Measurements from ENCODE around the gene SRSF12. TPM values are rescaled to one million over a fixed set of nuclear protein-coding genes. Genes with fewer than 3 reads are reported as not detected.

Gene SRSF12
- total RNA-seq, 1 experiment from 2014 or later = not detected

DNA sequence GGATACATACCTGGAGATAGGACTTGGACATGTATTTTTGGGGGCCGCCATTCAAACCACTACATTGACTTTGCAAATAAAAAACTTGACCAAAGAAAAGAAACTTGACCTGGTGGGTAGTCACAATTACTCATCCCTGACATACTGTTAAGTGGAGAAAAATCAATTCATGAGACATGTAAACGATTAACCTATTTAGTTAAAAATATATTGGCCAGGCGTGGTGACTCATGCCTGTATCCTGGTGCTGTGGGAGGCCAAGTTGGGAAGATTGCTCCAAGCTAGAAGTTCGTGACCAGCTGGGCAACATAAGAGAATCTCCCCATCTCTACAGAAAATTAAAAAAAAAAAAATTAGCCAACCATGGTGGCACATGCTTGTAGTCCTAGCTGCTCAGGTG, 2.5 kb upstream of the SRSF12 start:
- RAD21 ChIA-PET (ENCODE audit: low non-redundant PET in 1 of 2, low total read pairs in 2 of 2, uncharacterized antibody in 2 of 2, unreplicated experiment in 2 of 2) = no interaction called here
- CTCF ChIA-PET = no interaction called here
- H3K9ac ChIP-seq (ENCODE audit: low read length) = no peak overlapping the region
- no peak overlapping the region for H3K27ac ChIP-seq (ENCODE audit: low read depth, low read length)
- no peak overlapping the region for H2AFZ ChIP-seq (ENCODE audit: low read depth, low read length, poor library complexity, severe bottlenecking)
- H4K20me1 ChIP-seq (ENCODE audit: insufficient read depth) = no peaks in the 10 kb centered on the region
- no peak for ATAC-seq
- H3K9me3 ChIP-seq (ENCODE audit: control insufficient read depth in 1 of 2, insufficient read depth in 1 of 2, low read depth in 1 of 2, low read length in 2 of 2) = no peaks in the 10 kb centered on the region
- H3K9me2 ChIP-seq (ENCODE audit: insufficient read depth) = no peaks in the 10 kb centered on the region
- peak overlapping the region; percentile 17; the same call in 1 of the 2 replicates for H3K4me2 ChIP-seq (ENCODE audit: low read length)
- DNase-seq (ENCODE audit: low read depth, low spot score) = no peak
- POLR2A ChIA-PET = no interaction called here
- no TSS peak for BruUV-seq (replicated peaks)
- no peak overlapping the region for H3K4me3 ChIP-seq (replicated peaks in 1 of 2; ENCODE audit: low read depth in 1 of 2, low read length in 2 of 2)
- peaks cover 0 to 13% of the 10 kb centered on the region in 2 experiments; a peak in 2 of 4 replicates for H3K4me1 ChIP-seq (ENCODE audit: control insufficient read depth in 1 of 2, insufficient read depth in 2 of 2, low read length in 2 of 2)
- H3K36me3 ChIP-seq (ENCODE audit: control insufficient read depth in 1 of 2, insufficient read depth in 2 of 2, low read length in 2 of 2) = no peaks in the 10 kb centered on the region
- H3K27me3 ChIP-seq (ENCODE audit: insufficient read depth, low read length) = no peaks in the 10 kb centered on the region
- no peaks in the 10 kb centered on the region for H3K79me2 ChIP-seq (ENCODE audit: insufficient read depth, low read length)
- 0 out of 2 replicates have a peak, but pooled peaks have one; percentile 19 for TF ChIP-seq FOSL1 (IDR thresholded peaks at IDR 0.05; ENCODE audit: low read depth)
- TF ChIP-seq, protein P1, sequence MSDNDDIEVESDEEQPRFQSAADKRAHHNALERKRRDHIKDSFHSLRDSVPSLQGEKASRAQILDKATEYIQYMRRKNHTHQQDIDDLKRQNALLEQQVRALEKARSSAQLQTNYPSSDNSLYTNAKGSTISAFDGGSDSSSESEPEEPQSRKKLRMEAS (IDR thresholded peaks at IDR 0.05) = no peak
- TF ChIP-seq SIN3A (IDR thresholded peaks at IDR 0.05; ENCODE audit: low read depth) = no peak
- intact Hi-C loops (cut with micrococcal nuclease) = loop anchor here (10.0 kb wide), 1 partner anchor 494 kb away; no protein-coding TSS in a partner anchor

DNA sequence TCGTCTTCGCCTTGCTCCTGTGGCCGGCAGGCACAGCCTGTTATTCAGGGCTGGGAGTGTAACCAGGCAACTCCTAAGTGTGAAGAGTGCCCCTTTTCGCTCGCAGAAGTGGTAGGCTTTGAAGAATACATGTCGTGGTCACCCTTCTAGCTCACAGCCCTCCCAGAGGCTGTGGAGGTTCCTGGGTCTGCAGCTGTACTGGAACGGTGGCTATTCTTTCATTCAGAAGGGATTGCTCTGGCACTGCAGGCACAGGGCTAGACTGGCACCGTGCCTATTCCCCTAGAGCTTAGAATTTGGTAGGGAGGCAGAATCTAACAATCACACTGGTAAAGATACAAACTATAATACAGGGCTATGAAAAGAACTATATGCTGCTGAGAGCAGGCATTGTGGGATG, 1.1 kb upstream of the SRSF12 start:
- peaks cover 0 to 13% of the 10 kb centered on the region in 2 experiments; a peak in 2 of 4 replicates for H3K4me1 ChIP-seq (ENCODE audit: control insufficient read depth in 1 of 2, insufficient read depth in 2 of 2, low read length in 2 of 2)
- ChIA-PET POLR2A (no interaction called here), RAD21 (ENCODE audit: low non-redundant PET in 1 of 2, low total read pairs in 2 of 2, uncharacterized antibody in 2 of 2, unreplicated experiment in 2 of 2) (no interaction called here), CTCF (no interaction called here)
- DNase-seq (ENCODE audit: low read depth, low spot score) = no peak
- no peak overlapping the region for H3K4me3 ChIP-seq (replicated peaks in 1 of 2; ENCODE audit: low read depth in 1 of 2, low read length in 2 of 2)
- TF ChIP-seq SIN3A (IDR thresholded peaks at IDR 0.05; ENCODE audit: low read depth) (no peak), POLR2A (IDR thresholded peaks at IDR 0.05; ENCODE audit: borderline replicate concordance, extremely low read depth, insufficient read depth, insufficient read length) (no peak), EZH2phosphoT487 (IDR thresholded peaks at IDR 0.05; ENCODE audit: borderline replicate concordance) (no peak), ZFX (IDR thresholded peaks at IDR 0.05) (no peak), JUND (IDR thresholded peaks at IDR 0.05) (no peak), FOSL1 (IDR thresholded peaks at IDR 0.05; ENCODE audit: low read depth) (no peak), CBX3 (IDR thresholded peaks at IDR 0.05; ENCODE audit: low read depth) (no peak)
- H2AFZ ChIP-seq (ENCODE audit: low read depth, low read length, poor library complexity, severe bottlenecking) = no peak overlapping the region
- H3K9ac ChIP-seq (ENCODE audit: low read length) = no peak overlapping the region
- H3K79me2 ChIP-seq (ENCODE audit: insufficient read depth, low read length) = no peaks in the 10 kb centered on the region
- intact Hi-C loops (cut with micrococcal nuclease) = no loop called here
- no peak overlapping the region for H3K4me2 ChIP-seq (ENCODE audit: low read length)
- no peak for ATAC-seq
- no peaks in the 10 kb centered on the region for H4K20me1 ChIP-seq (ENCODE audit: insufficient read depth)
- BruUV-seq (replicated peaks) = no TSS peak
- no peak overlapping the region for H3K27ac ChIP-seq (ENCODE audit: low read depth, low read length)
- no peaks in the 10 kb centered on the region for H3K36me3 ChIP-seq (ENCODE audit: control insufficient read depth in 1 of 2, insufficient read depth in 2 of 2, low read length in 2 of 2)
- no peaks in the 10 kb centered on the region for H3K27me3 ChIP-seq (ENCODE audit: insufficient read depth, low read length)
- no peaks in the 10 kb centered on the region for H3K9me3 ChIP-seq (ENCODE audit: control insufficient read depth in 1 of 2, insufficient read depth in 1 of 2, low read depth in 1 of 2, low read length in 2 of 2)
- no peaks in the 10 kb centered on the region for H3K9me2 ChIP-seq (ENCODE audit: insufficient read depth)
